Measurements from ENCODE around the gene CDH11.

Gene CDH11

GRCh38 chr16:65069766-65070165, 52.1 kb downstream of the CDH11 start:
- no peak for DNase-seq (ENCODE audit: low read depth)

DNA sequence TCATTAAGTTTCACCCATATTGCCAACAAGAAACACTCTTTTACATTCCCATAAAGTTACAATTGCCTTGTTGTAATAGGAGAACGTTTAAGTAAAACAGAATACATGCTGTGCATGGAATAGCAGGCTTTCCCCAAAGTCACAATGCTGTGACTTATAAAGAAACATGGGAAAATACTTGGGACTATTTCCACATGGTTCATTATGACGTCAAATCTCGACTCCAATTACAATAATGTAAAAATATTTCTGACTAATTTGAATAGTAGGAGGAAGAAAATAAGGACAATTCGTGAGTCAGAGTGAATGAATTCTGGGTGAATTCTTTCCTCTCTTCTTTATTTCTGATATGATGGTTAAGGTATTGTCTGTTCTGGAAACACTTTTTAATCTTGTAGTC, 52.8 kb downstream of the CDH11 start:
- DNase-seq (ENCODE audit: low read depth), result peak; percentile 76

- peak; percentile 85 for DNase-seq (ENCODE audit: low read depth)
These were observed 53.6 kb downstream of the CDH11 start for GRCh38 chr16:65068151-65068740.

DNA sequence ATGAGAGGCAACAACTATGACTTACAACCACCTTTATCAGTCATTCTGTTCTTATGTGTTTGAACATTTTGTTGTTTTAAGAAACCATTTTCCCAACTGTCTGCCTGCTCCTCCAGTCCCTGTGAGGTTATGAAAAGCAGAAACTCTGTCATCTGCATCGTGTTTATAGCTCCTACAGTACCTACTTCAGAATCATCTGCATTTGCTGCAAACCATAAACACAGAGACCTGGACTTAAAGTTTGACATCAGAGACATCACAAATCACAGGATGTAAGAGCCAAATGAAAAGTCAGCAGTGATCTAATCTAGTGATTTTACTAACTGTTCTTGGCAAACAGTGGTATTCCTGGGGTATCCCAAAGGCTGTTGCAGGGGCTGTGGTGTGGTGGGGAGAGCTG, 55.2 kb downstream of the CDH11 start:
- no peak for DNase-seq (ENCODE audit: low read depth)

- no peak for DNase-seq (ENCODE audit: low read depth)
These were observed 56.8 kb downstream of the CDH11 start for GRCh38 chr16:65065031-65065430.

DNA sequence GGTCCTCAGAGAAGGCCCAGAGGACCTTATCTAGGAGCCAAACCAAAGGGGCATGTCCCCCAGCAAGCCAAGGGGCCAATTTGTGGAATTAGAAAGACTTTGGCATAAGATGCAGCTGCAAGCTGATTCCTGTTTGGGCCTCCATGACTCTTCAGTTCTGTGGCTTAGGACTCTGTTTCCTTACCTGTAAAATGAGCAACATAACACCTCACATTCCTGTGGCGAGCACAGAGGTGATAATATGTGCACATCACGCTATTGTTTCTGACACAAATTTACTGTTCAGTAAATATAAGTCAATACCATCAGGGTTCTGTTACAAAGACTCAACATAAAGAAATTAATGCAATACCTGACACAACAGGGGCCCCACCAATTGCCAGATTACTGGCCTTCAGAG, 57.7 kb downstream of the CDH11 start:
- no peak for DNase-seq (ENCODE audit: low read depth)

- no peak for DNase-seq (ENCODE audit: low read depth)
These were observed 58.9 kb downstream of the CDH11 start for GRCh38 chr16:65062736-65063583.

DNA sequence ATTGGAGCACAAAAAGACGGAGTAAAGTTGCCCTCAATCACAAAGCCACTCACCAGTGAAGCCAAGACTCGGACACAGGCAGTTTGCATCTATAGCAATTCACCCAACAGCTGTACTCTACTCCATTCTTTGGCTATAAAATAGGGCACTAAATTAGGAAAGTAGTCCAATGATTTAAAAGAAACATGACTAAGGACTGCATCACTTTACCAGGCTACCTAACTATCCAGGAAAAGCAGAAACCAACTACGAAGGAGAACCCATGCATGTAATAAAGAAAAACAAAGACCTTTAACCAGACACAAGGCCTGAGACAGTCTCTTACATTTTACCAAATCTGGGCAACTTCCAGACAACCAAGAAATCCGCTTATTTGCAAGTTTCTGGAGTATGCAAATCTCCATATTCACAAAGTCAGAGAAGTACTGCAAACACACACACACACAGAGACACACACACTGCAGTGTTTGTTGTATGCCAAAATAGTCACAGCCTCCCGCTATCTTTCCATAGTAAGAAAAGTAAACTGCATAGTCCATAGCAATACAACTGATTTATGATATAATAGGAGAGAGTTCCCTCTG, 59.8 kb downstream of the CDH11 start:
- no peak for DNase-seq (ENCODE audit: low read depth)

DNA sequence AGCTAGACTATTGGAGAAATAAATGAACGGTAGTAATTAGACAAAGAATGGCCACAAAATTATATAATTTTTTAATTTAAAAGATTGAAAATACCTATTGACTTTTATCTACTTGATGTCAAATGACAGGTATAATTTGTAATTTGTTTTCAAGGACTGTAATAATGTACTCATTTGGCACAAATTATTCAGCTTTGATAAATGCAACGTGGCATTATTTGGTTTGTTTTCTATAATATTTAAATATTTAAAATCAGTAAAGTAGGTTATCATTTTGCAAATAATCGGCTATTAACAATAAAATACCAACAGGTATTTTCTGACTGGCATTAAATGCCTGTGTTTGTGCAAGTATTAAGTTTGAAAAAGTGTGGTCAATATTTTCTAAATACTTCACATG, 60.6 kb downstream of the CDH11 start:
- DNase-seq (ENCODE audit: low read depth), result no peak

GRCh38 chr16:65059406-65059980, 62.4 kb downstream of the CDH11 start:
- no peak for DNase-seq (ENCODE audit: low read depth)

DNA sequence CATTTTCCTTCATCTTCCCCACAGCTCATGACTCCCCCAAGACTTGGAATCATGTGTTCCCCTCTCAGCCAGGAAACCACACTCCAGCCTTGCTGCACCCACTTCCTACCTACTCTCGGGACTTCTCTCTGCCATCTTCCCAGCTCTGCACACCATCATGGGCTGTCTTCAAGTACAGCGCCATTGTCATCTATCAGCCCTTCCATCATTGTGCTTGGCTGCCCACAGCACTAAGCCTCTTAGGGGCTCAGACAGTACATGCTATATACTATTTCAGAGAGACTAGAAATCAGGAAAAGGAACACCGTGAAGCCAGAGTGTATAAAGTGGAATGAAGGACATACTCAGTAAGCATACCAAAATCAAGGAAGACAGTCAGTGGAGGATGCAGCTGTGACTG, 64.7 kb downstream of the CDH11 start:
- DNase-seq (ENCODE audit: low read depth), result no peak

- no peak for DNase-seq (ENCODE audit: low read depth)
These were observed 67.4 kb downstream of the CDH11 start for GRCh38 chr16:65054457-65054856.

DNA sequence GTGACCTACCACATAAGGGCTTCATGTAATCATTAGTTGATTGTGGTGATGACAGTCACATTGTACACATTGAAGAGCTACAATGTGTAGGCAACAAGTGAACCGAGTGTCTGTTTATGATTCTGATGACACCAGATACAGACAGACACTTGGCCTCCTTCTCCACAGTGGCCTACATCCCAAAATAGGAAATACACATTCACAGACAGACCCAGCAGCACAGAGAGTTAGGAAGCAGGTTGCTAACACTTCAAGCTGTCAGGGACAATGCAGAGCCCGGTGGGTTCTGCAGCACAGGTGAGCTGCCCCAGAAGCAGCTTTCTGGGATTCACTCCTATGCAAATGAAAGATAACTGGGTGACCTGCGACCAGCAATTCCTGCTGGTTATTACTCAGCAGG, 72.2 kb downstream of the CDH11 start:
- DNase-seq (ENCODE audit: low read depth), result no peak

GRCh38 chr16:65045961-65046360, 75.9 kb downstream of the CDH11 start:
- DNase-seq (ENCODE audit: low read depth), result no peak

- DNase-seq (ENCODE audit: low read depth), result no peak
These were observed 77.0 kb downstream of the CDH11 start for GRCh38 chr16:65044873-65045272.

GRCh38 chr16:65044026-65044425, 77.8 kb downstream of the CDH11 start:
- DNase-seq (ENCODE audit: low read depth), result no peak

GRCh38 chr16:65042438-65043365, 79.2 kb downstream of the CDH11 start:
- DNase-seq (ENCODE audit: low read depth), result no peak

- no peak for DNase-seq (ENCODE audit: low read depth)
These were observed 80.2 kb downstream of the CDH11 start for GRCh38 chr16:65041667-65042066.

- no peak for DNase-seq (ENCODE audit: low read depth)
These were observed 83.8 kb downstream of the CDH11 start for GRCh38 chr16:65038100-65038499.

GRCh38 chr16:65037556-65037955, 84.3 kb downstream of the CDH11 start:
- no peak for DNase-seq (ENCODE audit: low read depth)

DNA sequence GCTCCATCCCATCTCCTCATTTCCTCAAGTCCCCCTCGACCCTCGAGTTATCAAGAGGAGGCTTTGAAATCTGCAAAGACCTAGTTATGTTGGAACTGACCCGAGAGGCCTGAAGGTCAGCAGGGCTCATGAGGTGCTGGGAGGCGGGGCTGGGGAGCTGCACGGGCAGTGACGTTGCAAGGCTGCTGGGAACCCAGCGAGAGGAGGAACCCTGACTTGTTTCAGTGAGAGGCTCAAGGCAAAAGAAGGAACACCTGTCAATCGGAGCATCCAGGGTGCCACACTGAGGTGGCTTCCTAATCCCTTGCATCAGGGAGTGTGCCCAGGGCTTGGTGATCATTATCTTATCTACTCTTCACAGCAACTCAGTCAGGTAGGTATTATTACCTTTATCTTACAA, 86.9 kb downstream of the CDH11 start:
- DNase-seq (ENCODE audit: low read depth), result no peak

DNA sequence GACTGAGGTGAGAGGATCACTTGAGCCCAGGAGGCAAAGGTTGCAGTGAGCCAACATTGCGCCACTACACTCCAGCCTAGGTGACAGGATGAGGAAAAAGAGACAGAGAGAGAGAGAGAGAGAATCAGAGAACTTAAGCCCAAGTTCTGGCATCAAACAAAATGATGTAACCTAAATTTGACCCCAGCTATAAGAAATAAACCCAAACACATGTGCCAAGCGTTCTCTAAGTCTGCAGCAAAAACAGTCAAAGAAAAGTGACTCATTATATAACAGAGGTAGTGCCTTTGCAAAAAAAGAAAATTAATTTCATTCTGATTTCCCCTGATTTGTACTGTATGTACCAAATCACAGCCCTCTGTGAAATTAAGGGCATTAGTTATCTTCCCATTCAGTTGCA, 89.5 kb downstream of the CDH11 start:
- DNase-seq (ENCODE audit: low read depth), result peak; percentile 10

Data from GM04504 (cell line).